Gastrocnemius medialis (tissue), 4 donors: Measurements from ENCODE around the gene SMURF2. TPM values are rescaled to one million over a fixed set of nuclear protein-coding genes. Genes with fewer than 3 reads are reported as not detected.

Experiments used
- ATAC-seq, 2 donors: fragments of 150-250 bp; one replicate each; pipeline ENCODE4 v1.9.1; 2016
- DNase-seq, 2 donors: peaks; one replicate each; pipeline ENCODE4 v3.0.0-alpha.2; 2019
- H3K27ac ChIP-seq, 4 donors: fragments of 200-600 bp; sonication (generic); 1 replicate in 1 of 4; 2 replicates in 3 of 4; pipeline ENCODE4 v1.5.1; 2016 to 2018; ENCODE audit warnings: mild to moderate bottlenecking in 2 of 4, moderate library complexity in 1 of 4
- H3K27me3 ChIP-seq, 3 donors: fragments of 200-600 bp; sonication (generic) in 2 of 3; 1 replicate in 1 of 3; 2 replicates in 2 of 3; pipeline versions ENCODE4 v1.5.1 to v1.6.0; 2016 to 2019; ENCODE audit warnings: mild to moderate bottlenecking in 1 of 3, moderate library complexity in 1 of 3
- H3K36me3 ChIP-seq, 2 donors: fragments of 200-600 bp; sonication (generic) in 1 of 2; one replicate each; pipeline ENCODE4 v1.5.1; 2017 to 2018
- H3K4me1 ChIP-seq, 2 donors: fragments of 200-600 bp; sonication (generic) in 1 of 2; one replicate each; pipeline ENCODE4 v1.5.1; 2016 to 2017; ENCODE audit warnings: mild to moderate bottlenecking in 2 of 2
- H3K4me3 ChIP-seq, 4 donors: fragments of 200-600 bp; sonication (generic) in 3 of 4; 1 replicate in 1 of 4; 2 replicates in 3 of 4; pipeline ENCODE4 v1.5.1; 2016 to 2019; ENCODE audit warnings: mild to moderate bottlenecking in 2 of 4
- H3K9me3 ChIP-seq, 3 donors: fragments of 200-600 bp; sonication (generic) in 2 of 3; 1 replicate in 1 of 3; 2 replicates in 2 of 3; pipeline ENCODE4 v1.5.1; 2016 to 2019
- CTCF ChIP-seq, 5 experiments: fragments of 450-650 bp in 3 of 5; fragments of 200-600 bp in 2 of 5; sonication (generic) in 2 of 5; IDR thresholded peaks in 4 of 5; conservative IDR thresholded peaks in 1 of 5; 1 replicate in 4 of 5; 2 replicates in 1 of 5; pipeline ENCODE4 v1.5.1; 2016 to 2019; ENCODE audit warnings: antibody characterized with exemption in 5 of 5, mild to moderate bottlenecking in 3 of 5, moderate library complexity in 3 of 5
- POLR2A ChIP-seq, 2 donors: fragments of 450-650 bp; IDR thresholded peaks; one replicate each; pipeline ENCODE4 v1.6.1; 2017; ENCODE audit warnings: antibody characterized with exemption in 2 of 2, mild to moderate bottlenecking in 2 of 2, moderate library complexity in 2 of 2
- in situ Hi-C, 4 donors: fragments of 200-750 bp; cut with MboI; loops; one replicate each; pipeline versions ENCODE4 v1.15.0 to v1.8.0; 2017; ENCODE audit warnings: low sequenced_read_pairs in 4 of 4
- intact Hi-C: fragments of 100-400 bp; cut with DNase I; formaldehyde crosslinking; loops from one replicate; pipeline ENCODE4 v1.15.1; 2023; ENCODE audit warnings: low total_unique reads
- total RNA-seq, 4 donors: library from RNA; depleted of rRNA; stranded (reverse); fragments of >200 nt; gene quantifications; one replicate each; pipeline versions ENCODE4 v1.1.0 to v1.2.3, GENCODE V29; 2016

The SMURF2 gene
- total RNA-seq, 4 donors from 2014 or later: 8.9 to 15.3 (median 11.4) TPM

- Histone ChIP-seq H3K36me3 (peaks cover 6 to 62% of the 10 kb centered on the region in 2 donors), H3K27me3 (no peaks in the 10 kb centered on the region), H3K4me1 (peaks cover 31 to 59% of the 10 kb centered on the region in 2 donors), H3K4me3 (no peak overlapping the region), H3K27ac (peak overlapping the region in 3 of 4 donors; percentile 8 to 83 (median 80)), H3K9me3 (no peaks in the 10 kb centered on the region)
- no peak for ATAC-seq
- TF ChIP-seq POLR2A (IDR thresholded peaks at IDR 0.05): no peak
- no peak for TF ChIP-seq CTCF (IDR thresholded peaks at IDR 0.05 in 4 of 5, conservative IDR thresholded peaks at IDR 0.05 in 1 of 5)
- no peak for DNase-seq
- intact Hi-C loops: no loop called here
- in situ Hi-C loops: no loop called here
Observed at GRCh38 chr17:64498308-64499203, 163.6 kb downstream of the SMURF2 start.

GRCh38 chr17:64497565-64498035 is 164.5 kb downstream of the SMURF2 start:
- H3K4me1 ChIP-seq: peaks cover 21 to 49% of the 10 kb centered on the region in 2 donors
- DNase-seq (no peak), ATAC-seq (no peak)
- H3K9me3 ChIP-seq: no peaks in the 10 kb centered on the region
- peak overlapping the region; percentile 78 to 86 (median 82) for H3K27ac ChIP-seq
- in situ Hi-C loops: no loop called here
- H3K36me3 ChIP-seq: peaks cover under 1 to 53% of the 10 kb centered on the region in 2 donors
- no peaks in the 10 kb centered on the region for H3K27me3 ChIP-seq
- no peak for TF ChIP-seq POLR2A (IDR thresholded peaks at IDR 0.05)
- TF ChIP-seq CTCF (IDR thresholded peaks at IDR 0.05 in 4 of 5, conservative IDR thresholded peaks at IDR 0.05 in 1 of 5): no peak
- intact Hi-C loops: loop anchor here (1.0 to 2.0 kb wide), 2 partner anchors 9 to 77 kb away; partner anchors contain the start of genes CEP95 and DDX5
- peak overlapping the region; percentile 72 to 86 (median 77) for H3K4me3 ChIP-seq

- ATAC-seq: peak; percentile 93 to 94
- peaks cover 19 to 44% of the 10 kb centered on the region in 2 donors for H3K4me1 ChIP-seq
- intact Hi-C loops (loop anchor here (1.0 to 2.0 kb wide), 2 partner anchors 9 to 76 kb away; partner anchors contain the start of genes CEP95 and DDX5), in situ Hi-C loops (no loop called here)
- peak within 1 kb of the TSS; percentile 78 to 86 (median 82) for H3K27ac ChIP-seq
- no peaks in the 10 kb centered on the region for H3K27me3 ChIP-seq
- H3K4me3 ChIP-seq: peak within 1 kb of the TSS; percentile 72 to 86 (median 77)
- H3K9me3 ChIP-seq: no peaks in the 10 kb centered on the region
- peaks cover 0 to 49% of the 10 kb centered on the region in 2 donors for H3K36me3 ChIP-seq
- DNase-seq: peak; percentile 81 to 91
- TF ChIP-seq CTCF (IDR thresholded peaks at IDR 0.05 in 4 of 5, conservative IDR thresholded peaks at IDR 0.05 in 1 of 5) (peak; percentile 43 to 61 (median 50)), POLR2A (IDR thresholded peaks at IDR 0.05) (peak; percentile 41 to 52)
Observed at GRCh38 chr17:64496786-64497564, 165.1 kb downstream of the SMURF2 start, which contains the start of gene POLG2. Gene POLG2, minus strand, starts transcription at chr17:64497054. Its CDS starts 86 bp downstream, at chr17:64496968.

- in situ Hi-C loops: no loop called here
- intact Hi-C loops: loop anchor here (2.0 kb wide), 1 partner anchor 76 kb away; no protein-coding TSS in a partner anchor
- TF ChIP-seq POLR2A (IDR thresholded peaks at IDR 0.05): no peak
- no peak for TF ChIP-seq CTCF (IDR thresholded peaks at IDR 0.05 in 4 of 5, conservative IDR thresholded peaks at IDR 0.05 in 1 of 5)
- Histone ChIP-seq H3K27me3 (no peaks in the 10 kb centered on the region), H3K4me3 (peak overlapping the region; percentile 72 to 86 (median 77)), H3K9me3 (no peaks in the 10 kb centered on the region), H3K27ac (peak overlapping the region; percentile 78 to 86 (median 82)), H3K4me1 (peaks cover 19 to 43% of the 10 kb centered on the region in 2 donors), H3K36me3 (peaks cover 0 to 44% of the 10 kb centered on the region in 2 donors)
- DNase-seq: no peak
- ATAC-seq: peak in 1 of 2 donors; percentile 5
Observed at GRCh38 chr17:64496348-64496785, 165.7 kb downstream of the SMURF2 start.
